ENCODE data around the gene SLC6A1.

DNA sequence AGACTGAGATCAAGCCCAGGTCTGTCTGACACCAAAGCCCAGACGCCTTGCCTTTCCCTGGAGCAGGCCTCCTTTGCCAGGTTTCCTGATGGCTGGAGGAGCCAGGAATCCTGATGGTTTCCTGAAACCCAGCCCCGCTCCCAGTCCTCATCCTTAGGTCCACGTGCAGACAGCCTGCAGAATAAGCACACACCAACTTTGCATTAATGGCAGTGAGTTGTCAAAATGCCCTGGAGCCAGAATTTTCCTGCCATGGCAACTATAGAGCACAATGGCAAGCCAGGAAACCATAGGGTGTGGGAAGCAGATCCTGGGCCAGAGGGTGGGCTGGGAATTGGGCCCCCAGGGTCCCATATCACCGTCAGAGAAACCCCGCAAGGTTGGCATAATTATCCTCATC lies 94.3 kb downstream of the SLC6A1 start:
- TF ChIP-seq TAF1 (IDR thresholded peaks at IDR 0.05; ENCODE audit: low read depth, low read length) (no peak), POLR2AphosphoS5 (IDR thresholded peaks at IDR 0.05; ENCODE audit: low read depth, low read length) (no peak), RAD21 (IDR thresholded peaks at IDR 0.05 in 1 of 2, conservative IDR thresholded peaks at IDR 0.05 in 1 of 2; ENCODE audit: low read depth in 2 of 2, low read length in 2 of 2) (no peak), BRCA1 (IDR thresholded peaks at IDR 0.05; ENCODE audit: low read depth, low read length) (no peak), CBX8 (IDR thresholded peaks at IDR 0.05; ENCODE audit: borderline replicate concordance, low read depth, low read length) (no peak)
- TF ChIP-seq, protein P1, sequence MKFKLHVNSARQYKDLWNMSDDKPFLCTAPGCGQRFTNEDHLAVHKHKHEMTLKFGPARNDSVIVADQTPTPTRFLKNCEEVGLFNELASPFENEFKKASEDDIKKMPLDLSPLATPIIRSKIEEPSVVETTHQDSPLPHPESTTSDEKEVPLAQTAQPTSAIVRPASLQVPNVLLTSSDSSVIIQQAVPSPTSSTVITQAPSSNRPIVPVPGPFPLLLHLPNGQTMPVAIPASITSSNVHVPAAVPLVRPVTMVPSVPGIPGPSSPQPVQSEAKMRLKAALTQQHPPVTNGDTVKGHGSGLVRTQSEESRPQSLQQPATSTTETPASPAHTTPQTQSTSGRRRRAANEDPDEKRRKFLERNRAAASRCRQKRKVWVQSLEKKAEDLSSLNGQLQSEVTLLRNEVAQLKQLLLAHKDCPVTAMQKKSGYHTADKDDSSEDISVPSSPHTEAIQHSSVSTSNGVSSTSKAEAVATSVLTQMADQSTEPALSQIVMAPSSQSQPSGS (IDR thresholded peaks at IDR 0.05; ENCODE audit: low read length): no peak

All from H1 (cell line).